Measurements from ENCODE around the gene PNPLA7. TPM values are rescaled to one million over a fixed set of nuclear protein-coding genes. Genes with fewer than 3 reads are reported as not detected.

The PNPLA7 gene
- total RNA-seq, 1 donor from 2014 or later: 0.06 TPM

DNA sequence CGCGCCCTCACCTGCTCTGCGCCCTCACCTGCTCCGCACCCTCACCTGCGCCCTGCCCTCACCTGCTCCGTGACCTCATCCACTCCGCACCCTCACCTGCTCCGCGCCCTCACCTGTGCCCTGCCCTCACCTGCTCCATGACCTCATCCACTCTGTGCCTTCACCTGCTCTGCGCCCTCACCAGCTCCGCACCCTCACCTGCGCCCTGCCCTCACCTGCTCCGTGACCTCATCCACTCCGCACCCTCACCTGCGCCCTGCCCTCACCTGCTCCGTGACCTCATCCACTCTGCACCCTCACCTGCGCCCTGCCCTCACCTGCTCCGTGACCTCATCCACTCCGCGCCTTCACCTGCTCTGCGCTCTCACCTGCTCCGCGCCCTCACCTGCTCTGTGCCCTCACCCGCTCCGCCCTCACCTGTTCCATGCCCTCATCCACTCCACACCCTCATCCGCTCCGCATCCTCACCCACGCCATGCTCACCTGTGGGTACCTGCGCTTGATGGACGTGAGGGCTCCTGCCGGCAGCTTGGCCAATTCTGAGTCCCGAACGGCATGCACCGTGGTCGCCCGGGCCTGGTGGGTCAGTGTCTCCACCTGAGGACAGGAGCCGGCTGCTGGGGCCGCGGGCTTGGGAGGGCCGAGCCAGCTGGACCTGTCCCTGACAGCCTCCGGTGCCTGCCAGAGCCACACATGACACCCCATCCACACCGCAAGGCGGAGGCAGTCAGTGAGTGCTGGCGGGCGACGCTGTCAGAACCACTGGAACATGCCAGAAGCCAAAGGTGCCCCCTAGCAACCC is 55.5 kb downstream of the PNPLA7 start:
- TF ChIP-seq, protein P1, sequence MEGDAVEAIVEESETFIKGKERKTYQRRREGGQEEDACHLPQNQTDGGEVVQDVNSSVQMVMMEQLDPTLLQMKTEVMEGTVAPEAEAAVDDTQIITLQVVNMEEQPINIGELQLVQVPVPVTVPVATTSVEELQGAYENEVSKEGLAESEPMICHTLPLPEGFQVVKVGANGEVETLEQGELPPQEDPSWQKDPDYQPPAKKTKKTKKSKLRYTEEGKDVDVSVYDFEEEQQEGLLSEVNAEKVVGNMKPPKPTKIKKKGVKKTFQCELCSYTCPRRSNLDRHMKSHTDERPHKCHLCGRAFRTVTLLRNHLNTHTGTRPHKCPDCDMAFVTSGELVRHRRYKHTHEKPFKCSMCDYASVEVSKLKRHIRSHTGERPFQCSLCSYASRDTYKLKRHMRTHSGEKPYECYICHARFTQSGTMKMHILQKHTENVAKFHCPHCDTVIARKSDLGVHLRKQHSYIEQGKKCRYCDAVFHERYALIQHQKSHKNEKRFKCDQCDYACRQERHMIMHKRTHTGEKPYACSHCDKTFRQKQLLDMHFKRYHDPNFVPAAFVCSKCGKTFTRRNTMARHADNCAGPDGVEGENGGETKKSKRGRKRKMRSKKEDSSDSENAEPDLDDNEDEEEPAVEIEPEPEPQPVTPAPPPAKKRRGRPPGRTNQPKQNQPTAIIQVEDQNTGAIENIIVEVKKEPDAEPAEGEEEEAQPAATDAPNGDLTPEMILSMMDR (conservative IDR thresholded peaks at IDR 0.05; ENCODE audit: low read depth, low read length): no peak
- no peak overlapping the region for H3K4me3 ChIP-seq (ENCODE audit: low read depth, low read length)
- DNase-seq (ENCODE audit: low read depth): no peak

GRCh38 chr9:137494104-137494544 is 56.1 kb downstream of the PNPLA7 start:
- H3K4me3 ChIP-seq (ENCODE audit: low read depth, low read length): no peak overlapping the region
- TF ChIP-seq, protein P1 (conservative IDR thresholded peaks at IDR 0.05; ENCODE audit: low read depth, low read length): no peak
- DNase-seq (ENCODE audit: low read depth): no peak

GRCh38 chr9:137493364-137494103 is 56.7 kb downstream of the PNPLA7 start:
- TF ChIP-seq, protein P1 (conservative IDR thresholded peaks at IDR 0.05; ENCODE audit: low read depth, low read length): no peak
- no peak overlapping the region for H3K4me3 ChIP-seq (ENCODE audit: low read depth, low read length)
- DNase-seq (ENCODE audit: low read depth): no peak

DNA sequence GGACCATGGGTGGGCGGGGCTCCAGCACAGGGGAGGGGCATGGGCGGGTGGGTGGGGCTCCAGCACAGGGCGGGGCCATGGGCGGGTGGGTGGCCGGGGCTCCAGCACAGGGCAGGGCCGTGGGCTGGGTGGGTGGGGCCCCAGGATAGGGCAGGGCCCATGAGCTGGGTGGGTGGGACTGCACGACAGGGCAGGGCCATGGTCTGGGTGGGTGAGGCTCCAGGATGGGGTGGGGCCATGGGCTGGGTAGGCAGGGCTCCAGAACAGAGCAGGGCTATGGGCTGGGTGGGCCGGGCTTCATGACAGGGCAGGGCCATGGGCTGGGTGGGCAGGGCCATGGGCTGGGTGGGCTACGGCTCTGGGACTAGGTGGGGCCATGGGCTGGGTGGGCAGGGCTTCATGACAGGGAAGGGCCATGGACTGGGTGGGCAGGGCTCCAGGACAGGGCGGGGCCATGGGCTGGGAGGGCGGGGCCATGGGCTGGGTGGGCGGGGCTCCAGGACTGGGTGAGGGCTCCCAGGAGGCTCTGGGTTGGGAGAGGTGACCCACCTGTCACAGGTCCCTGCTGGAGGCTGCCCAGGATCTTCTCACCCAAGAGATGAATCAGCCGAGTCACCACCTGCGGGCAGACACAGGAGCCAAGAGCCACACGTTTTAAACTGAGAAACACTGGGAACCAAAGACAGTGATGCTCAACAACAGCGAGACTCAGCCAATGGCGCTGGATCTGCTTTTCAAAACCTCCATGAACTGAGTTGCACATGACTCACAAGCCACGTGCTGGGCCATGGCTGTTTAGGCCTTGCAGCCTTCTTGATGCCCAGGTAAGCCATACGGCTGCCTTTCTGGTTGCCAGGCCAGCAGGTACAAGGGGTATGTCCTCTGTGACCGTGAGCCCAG is 57.5 kb downstream of the PNPLA7 start:
- H3K4me3 ChIP-seq (ENCODE audit: low read depth, low read length): no peak overlapping the region
- TF ChIP-seq, protein P1 (conservative IDR thresholded peaks at IDR 0.05; ENCODE audit: low read depth, low read length): no peak
- DNase-seq (ENCODE audit: low read depth): no peak

GRCh38 chr9:137491735-137492432 is 58.3 kb downstream of the PNPLA7 start:
- no peak for DNase-seq (ENCODE audit: low read depth)
- H3K4me3 ChIP-seq (ENCODE audit: low read depth, low read length): no peak overlapping the region
- TF ChIP-seq, protein P1 (conservative IDR thresholded peaks at IDR 0.05; ENCODE audit: low read depth, low read length): no peak

DNA sequence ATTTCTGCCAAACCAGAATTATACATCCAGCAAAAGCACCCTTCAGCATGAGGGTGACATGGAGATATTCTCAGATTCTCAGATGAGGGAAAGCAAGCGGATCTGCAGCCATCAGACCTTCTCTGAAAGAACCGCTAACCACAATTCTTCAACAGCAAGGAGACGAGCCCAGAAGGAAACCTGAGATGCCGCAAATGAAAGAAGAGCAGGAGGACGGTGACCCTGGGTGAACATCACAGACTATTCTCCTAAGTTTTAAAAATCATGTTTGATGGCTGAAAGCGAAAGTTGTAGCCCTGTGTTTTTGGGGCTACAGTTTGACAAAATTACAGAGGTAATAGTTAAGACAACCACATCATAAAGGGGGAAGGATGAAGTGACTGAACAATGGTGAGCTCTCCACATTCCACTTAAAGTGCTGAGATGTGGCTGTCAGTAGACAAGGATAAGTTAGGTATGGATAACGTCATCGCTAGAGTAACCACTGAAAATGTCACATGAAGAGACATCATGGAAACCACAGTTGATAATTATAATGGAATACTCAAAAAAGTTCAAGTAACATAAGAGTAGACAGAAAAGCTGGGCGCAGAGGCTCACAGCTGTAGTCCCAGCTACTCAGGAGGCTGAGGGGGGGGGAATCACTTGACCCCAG is 59.5 kb downstream of the PNPLA7 start:
- no peak overlapping the region for H3K4me3 ChIP-seq (ENCODE audit: low read depth, low read length)
- no peak for DNase-seq (ENCODE audit: low read depth)
- TF ChIP-seq, protein P1 (conservative IDR thresholded peaks at IDR 0.05; ENCODE audit: low read depth, low read length): no peak

Measured in epithelial cell of proximal tubule (primary cell).